Lower leg skin (tissue), 4 donors: ENCODE data around the gene AMOTL1. TPM values are rescaled to one million over a fixed set of nuclear protein-coding genes. Genes with fewer than 3 reads are reported as not detected.

ENCODE experiments used
- DNase-seq, 2 donors: peaks; one replicate each; pipeline ENCODE4 v3.0.0-alpha.2; 2019; ENCODE audit warnings: low spot score in 2 of 2
- H3K4me3 ChIP-seq: fragments of 200-600 bp; sonication (generic); 2 replicates; pipeline ENCODE4 v1.5.1; 2017; ENCODE audit warnings: mild to moderate bottlenecking, low read depth; ENCODE audit not compliant: poor library complexity, severe bottlenecking
- POLR2A ChIP-seq, 2 donors: fragments of 450-650 bp; IDR thresholded peaks; one replicate each; pipeline ENCODE4 v1.6.1; 2016 to 2017; ENCODE audit warnings: antibody characterized with exemption in 2 of 2, mild to moderate bottlenecking in 1 of 2, moderate library complexity in 1 of 2
- WGBS, 2 donors: methylation state at CpG; one replicate each; pipeline ENCODE4 v1.1.5; 2018; 5-methylcytosine and 5-hydroxymethylcytosine counted together
- intact Hi-C: fragments of 100-400 bp; cut with DNase I; formaldehyde crosslinking; loops from one replicate; pipeline ENCODE4 v1.15.0; 2023; ENCODE audit warnings: low total_unique reads
- total RNA-seq, 4 donors: library from RNA; depleted of rRNA; stranded (reverse); fragments of >200 nt; gene quantifications; one replicate each; pipeline ENCODE4 v1.1.0, GENCODE V29; 2016
- TF ChIP-seq, protein P1 (sequence below), 3 donors: fragments of 450-650 bp; IDR thresholded peaks; one replicate each; pipeline ENCODE4 v1.5.1; 2016; ENCODE audit warnings: antibody characterized with exemption in 3 of 3, mild to moderate bottlenecking in 3 of 3, moderate library complexity in 2 of 3

Gene AMOTL1, protein sequence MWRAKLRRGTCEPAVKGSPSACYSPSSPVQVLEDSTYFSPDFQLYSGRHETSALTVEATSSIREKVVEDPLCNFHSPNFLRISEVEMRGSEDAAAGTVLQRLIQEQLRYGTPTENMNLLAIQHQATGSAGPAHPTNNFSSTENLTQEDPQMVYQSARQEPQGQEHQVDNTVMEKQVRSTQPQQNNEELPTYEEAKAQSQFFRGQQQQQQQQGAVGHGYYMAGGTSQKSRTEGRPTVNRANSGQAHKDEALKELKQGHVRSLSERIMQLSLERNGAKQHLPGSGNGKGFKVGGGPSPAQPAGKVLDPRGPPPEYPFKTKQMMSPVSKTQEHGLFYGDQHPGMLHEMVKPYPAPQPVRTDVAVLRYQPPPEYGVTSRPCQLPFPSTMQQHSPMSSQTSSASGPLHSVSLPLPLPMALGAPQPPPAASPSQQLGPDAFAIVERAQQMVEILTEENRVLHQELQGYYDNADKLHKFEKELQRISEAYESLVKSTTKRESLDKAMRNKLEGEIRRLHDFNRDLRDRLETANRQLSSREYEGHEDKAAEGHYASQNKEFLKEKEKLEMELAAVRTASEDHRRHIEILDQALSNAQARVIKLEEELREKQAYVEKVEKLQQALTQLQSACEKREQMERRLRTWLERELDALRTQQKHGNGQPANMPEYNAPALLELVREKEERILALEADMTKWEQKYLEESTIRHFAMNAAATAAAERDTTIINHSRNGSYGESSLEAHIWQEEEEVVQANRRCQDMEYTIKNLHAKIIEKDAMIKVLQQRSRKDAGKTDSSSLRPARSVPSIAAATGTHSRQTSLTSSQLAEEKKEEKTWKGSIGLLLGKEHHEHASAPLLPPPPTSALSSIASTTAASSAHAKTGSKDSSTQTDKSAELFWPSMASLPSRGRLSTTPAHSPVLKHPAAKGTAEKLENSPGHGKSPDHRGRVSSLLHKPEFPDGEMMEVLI
- total RNA-seq: 10 to 100 TPM; 45.3 to 72.0 (median 64.8) TPM

DNA sequence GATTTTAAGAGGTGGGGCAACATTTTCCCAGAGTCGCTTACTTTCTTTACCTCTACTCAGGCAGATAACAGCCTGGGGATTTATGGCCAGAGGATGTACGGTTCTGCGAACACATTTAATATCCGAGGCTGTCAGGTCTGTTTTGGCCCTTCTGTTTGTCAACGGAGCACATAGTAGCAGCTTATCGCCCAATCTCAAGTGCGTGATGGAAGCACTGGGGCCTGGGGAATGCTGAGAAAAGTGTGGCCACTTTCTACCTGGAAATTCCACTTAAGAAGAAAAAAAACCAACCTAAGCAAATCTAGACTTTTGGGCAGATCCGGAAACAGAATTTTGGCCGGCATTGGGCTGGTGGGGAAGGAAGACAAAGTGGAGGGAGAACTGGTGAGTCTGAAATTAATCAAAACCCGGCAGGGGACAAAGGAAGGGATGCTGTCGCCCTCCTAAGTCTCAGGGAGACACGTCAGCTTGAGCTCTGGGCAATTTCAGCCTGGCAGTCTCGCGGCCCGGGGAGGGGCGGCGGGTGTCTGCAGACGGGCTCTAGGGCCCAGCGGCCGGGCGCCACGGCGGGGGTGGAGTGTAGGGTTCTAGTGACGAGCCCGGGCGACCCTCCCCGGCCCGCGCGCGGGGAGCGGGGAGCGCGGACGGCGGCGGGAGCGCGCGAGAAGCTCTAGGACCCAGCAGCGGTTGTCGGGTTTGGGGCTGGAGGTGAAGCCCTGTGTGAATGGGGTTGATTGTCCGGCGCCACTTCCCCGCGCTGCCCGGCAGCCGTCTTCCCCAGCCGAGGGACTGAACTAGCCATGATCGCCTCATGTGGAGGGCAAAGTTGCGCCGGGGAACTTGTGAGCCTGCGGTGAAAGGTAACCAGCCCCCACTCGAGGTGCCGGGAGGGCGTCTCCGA, at the start of gene AMOTL1:
Gene AMOTL1 (plus strand): TSS at position 656 of the 901 bp plus-strand sequence. CDS start 156 bp downstream, at position 812.
- peak; percentile 89 to 98 for DNase-seq
- TF ChIP-seq POLR2A (IDR thresholded peaks at IDR 0.05): no peak
- TF ChIP-seq, protein P1, sequence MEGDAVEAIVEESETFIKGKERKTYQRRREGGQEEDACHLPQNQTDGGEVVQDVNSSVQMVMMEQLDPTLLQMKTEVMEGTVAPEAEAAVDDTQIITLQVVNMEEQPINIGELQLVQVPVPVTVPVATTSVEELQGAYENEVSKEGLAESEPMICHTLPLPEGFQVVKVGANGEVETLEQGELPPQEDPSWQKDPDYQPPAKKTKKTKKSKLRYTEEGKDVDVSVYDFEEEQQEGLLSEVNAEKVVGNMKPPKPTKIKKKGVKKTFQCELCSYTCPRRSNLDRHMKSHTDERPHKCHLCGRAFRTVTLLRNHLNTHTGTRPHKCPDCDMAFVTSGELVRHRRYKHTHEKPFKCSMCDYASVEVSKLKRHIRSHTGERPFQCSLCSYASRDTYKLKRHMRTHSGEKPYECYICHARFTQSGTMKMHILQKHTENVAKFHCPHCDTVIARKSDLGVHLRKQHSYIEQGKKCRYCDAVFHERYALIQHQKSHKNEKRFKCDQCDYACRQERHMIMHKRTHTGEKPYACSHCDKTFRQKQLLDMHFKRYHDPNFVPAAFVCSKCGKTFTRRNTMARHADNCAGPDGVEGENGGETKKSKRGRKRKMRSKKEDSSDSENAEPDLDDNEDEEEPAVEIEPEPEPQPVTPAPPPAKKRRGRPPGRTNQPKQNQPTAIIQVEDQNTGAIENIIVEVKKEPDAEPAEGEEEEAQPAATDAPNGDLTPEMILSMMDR (IDR thresholded peaks at IDR 0.05): no peak
- H3K4me3 ChIP-seq: peak within 1 kb of the TSS; percentile 63
- 6 to 10% methylated on average over 22 to 25 of the region's 57 CpGs for WGBS, 2 donors
- intact Hi-C loops: no loop called here

DNA sequence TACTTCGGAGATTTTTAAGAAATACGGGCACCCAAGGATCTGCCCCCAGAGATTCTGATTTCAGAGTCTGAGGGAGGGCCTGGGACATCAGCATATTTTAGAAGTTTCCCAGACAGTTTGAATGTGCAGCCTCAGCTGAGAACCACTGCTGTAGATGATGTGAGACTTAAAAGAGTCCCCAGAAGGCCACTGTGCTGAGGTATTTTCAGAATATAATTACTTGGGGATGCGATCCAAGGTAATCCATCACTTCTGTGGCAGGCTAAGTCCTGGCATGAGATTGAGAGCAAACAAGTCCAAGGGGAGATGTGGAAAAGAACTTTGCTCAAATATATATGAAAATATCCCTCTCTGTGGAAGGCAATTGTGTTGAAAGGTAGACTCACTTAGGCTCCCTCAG, 48.3 kb upstream of the AMOTL1 start:
- intact Hi-C loops: no loop called here
- TF ChIP-seq POLR2A (IDR thresholded peaks at IDR 0.05): no peak
- TF ChIP-seq, protein P1 (IDR thresholded peaks at IDR 0.05): no peak
- 66 to 79% methylated on average over 3 of the region's 3 CpGs for WGBS, 2 donors
- DNase-seq: no peak
- H3K4me3 ChIP-seq: no peak overlapping the region

DNA sequence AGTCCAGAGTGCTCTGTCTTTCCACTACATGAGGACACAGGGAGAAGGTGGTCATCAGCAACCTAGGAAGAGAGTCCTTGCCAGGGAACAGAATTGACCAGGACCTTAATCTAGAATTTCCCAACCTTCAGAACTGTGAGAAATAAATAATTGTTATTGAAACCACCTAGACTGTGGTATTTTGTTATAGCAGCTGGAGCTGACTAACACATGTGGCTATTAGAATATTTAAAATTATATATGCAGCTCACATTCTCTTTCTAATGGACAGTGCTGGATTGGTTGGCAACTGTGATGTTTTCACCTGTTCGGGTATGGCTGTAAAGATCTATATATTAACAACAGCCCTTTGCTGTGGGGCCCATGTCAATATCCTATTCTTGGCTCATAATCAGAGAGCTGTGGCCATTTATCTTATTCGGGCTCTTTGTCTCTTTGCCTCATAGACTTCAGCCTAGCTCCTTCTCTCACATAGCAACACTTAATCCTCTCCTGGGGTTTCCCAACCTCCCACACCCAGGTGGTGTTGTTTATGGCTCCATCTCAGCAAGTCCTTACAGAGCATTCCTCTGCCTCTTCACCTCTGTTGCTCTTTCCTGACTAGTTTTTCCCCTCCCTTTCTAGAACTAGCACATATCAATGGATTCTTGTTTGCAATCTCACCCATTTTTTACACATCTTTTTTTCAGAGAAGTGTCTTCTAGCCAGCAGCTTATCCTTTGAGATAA, 46.4 kb upstream of the AMOTL1 start:
- no peak for TF ChIP-seq POLR2A (IDR thresholded peaks at IDR 0.05)
- TF ChIP-seq, protein P1 (IDR thresholded peaks at IDR 0.05): no peak
- intact Hi-C loops: no loop called here

DNA sequence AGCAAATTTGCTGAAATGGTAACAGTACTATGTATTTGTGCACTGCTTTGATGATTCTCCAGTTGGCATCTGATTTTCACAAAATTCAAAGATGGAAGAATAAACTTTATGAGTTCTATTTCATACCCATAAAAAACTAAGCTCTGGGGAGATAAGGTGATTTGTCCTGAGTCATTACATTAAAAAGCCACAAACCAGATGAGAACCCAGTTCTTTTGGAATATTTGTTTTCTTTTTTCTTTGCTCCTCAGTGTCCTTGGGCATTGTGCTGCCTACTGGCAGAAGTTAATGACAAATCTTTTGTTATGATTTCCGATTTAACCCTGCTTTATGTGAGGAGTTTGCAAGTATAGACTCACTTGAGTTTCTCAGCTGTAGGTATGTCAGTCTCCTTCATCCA, 45.4 kb upstream of the AMOTL1 start:
- intact Hi-C loops: no loop called here
- DNase-seq: no peak
- WGBS, 2 donors: 89 to 91% methylated on average over 1 of the region's 1 CpG
- TF ChIP-seq POLR2A (IDR thresholded peaks at IDR 0.05): no peak
- TF ChIP-seq, protein P1 (IDR thresholded peaks at IDR 0.05): no peak
- H3K4me3 ChIP-seq: no peak overlapping the region

More for the DNA sequence above, 46.4 kb upstream of the AMOTL1 start:
- no peak overlapping the region for H3K4me3 ChIP-seq
- no peak for DNase-seq
- WGBS, 2 donors: 53 to 59% methylated on average over 2 of the region's 2 CpGs
